ENCODE measurements around the gene POTEF.
"Not testable (repeated sequence)": the region's sequence is repeated elsewhere in the genome, so short reads cannot be mapped to it uniquely, and the experiment has no call there.

Gene POTEF

DNA sequence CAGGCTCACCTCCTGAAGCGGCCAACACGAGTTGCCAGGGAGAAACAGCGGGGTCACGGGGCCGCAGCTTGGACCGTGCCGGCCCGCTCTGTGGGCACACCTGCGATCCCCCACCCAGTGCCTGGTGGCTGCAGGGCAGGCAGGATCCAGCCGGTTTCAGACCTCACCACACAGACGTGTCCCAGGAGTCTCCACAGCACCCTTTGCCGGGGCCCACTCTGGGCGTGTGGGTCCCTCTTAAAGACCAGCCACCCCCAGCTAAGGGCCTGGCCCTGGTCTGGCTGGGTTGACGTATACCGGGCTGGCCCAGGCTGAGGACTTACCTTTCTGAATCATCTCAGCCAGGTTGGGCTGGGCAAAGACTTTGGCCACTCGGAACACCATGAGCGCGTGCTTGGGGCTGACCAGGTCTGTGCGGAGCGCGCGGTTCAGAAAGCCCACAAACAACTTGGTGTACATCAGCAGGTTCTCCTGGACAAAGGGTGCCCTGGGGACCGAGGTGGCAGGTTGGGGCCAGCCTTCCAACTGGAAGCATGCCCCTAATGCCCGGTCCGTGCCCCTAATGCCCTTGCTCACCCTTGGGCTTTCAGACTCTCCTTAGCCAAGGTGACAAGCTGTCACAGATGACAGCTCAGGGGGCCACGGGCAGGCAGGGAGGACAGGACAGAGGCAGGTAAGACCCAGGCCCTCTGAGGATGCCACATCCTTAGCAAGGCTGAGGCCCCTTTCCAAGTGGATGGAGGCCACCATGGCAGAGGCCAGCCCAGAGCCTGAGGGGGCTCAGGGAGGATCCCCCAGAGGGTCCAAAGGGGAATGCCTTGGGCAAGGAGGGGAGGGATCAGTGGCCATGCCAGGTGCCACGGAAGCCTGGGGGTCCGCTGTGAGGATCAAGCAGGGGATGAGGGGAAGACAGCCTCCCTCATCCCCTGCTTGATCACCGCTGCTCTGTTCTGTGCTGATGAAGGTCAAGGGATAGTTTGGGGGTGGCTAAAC, 26.0 kb upstream of the POTEF start:
- Histone ChIP-seq H3K18ac (ENCODE audit: low read length) (no peak overlapping the region), H3K79me2 (ENCODE audit: control insufficient read depth, insufficient read depth, low read length) (no peaks in the 10 kb centered on the region), H3K27ac (ENCODE audit: low read depth, low read length) (no peak overlapping the region), H3K4me3 (ENCODE audit: low read length) (no peak overlapping the region), H2BK5ac (ENCODE audit: low read length) (no peak overlapping the region), H2BK120ac (ENCODE audit: low read depth, low read length) (no peak overlapping the region), H2BK15ac (replicated peaks; ENCODE audit: low read depth) (no peak overlapping the region), H4K5ac (ENCODE audit: low read length) (no peak overlapping the region), H3K27me3 (ENCODE audit: insufficient read depth, low read length, poor library complexity) (no peaks in the 10 kb centered on the region), H3K4ac (ENCODE audit: low read depth, low read length) (no peak overlapping the region), H3K23ac (ENCODE audit: low read length) (no peak overlapping the region), H4K8ac (ENCODE audit: low read depth, low read length) (no peak overlapping the region), H3K79me1 (ENCODE audit: low read length) (no peaks in the 10 kb centered on the region), H2AK5ac (ENCODE audit: low read length) (no peak overlapping the region), H3K4me2 (ENCODE audit: low read length) (no peak overlapping the region), H3K56ac (ENCODE audit: low read length) (no peak overlapping the region), H3K4me1 (ENCODE audit: control insufficient read depth, low read depth, low read length) (no peaks in the 10 kb centered on the region), H3K9ac (ENCODE audit: low read length) (no peak overlapping the region), H3K36me3 (ENCODE audit: control insufficient read depth, insufficient read depth, low read length) (no peaks in the 10 kb centered on the region)
- no CpG with 5 or more reads among the region's 29 CpGs for WGBS (ENCODE audit: extremely low coverage, insufficient coverage, low lambda C conversion rate)
- no peak for DNase-seq

DNA sequence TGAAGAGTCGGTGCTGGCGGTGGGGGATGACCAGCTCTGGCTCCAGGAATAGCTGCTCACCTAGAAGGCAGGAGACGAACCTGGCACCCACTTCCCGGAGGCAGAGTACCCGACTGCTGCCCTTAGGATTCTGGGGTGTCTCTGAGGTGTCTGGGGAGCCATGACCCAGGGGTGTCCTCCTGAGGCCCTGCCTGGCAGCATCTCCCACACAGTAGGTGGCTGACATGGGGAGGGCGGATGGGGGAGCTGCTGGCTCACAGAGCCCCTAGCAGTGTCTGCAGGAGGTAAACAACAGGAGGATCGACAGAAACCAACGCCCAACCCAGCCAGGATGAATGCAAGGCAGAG, 25.4 kb upstream of the POTEF start:
- H2BK15ac ChIP-seq (replicated peaks; ENCODE audit: low read depth); DNase-seq; H3K56ac ChIP-seq (ENCODE audit: low read length); H3K36me3 ChIP-seq (ENCODE audit: control insufficient read depth, insufficient read depth, low read length); H3K4me3 ChIP-seq (ENCODE audit: low read length); H3K79me2 ChIP-seq (ENCODE audit: control insufficient read depth, insufficient read depth, low read length); H3K4ac ChIP-seq (ENCODE audit: low read depth, low read length); H3K27ac ChIP-seq (ENCODE audit: low read depth, low read length); H4K8ac ChIP-seq (ENCODE audit: low read depth, low read length); H3K23ac ChIP-seq (ENCODE audit: low read length); H3K27me3 ChIP-seq (ENCODE audit: insufficient read depth, low read length, poor library complexity); H2BK120ac ChIP-seq (ENCODE audit: low read depth, low read length); H3K18ac ChIP-seq (ENCODE audit: low read length); H2AK5ac ChIP-seq (ENCODE audit: low read length); H4K5ac ChIP-seq (ENCODE audit: low read length); H3K9ac ChIP-seq (ENCODE audit: low read length); H2BK5ac ChIP-seq (ENCODE audit: low read length); H3K79me1 ChIP-seq (ENCODE audit: low read length); H3K4me1 ChIP-seq (ENCODE audit: control insufficient read depth, low read depth, low read length); H3K4me2 ChIP-seq (ENCODE audit: low read length): not testable (repeated sequence)
- no CpG with 5 or more reads among the region's 8 CpGs for WGBS (ENCODE audit: extremely low coverage, insufficient coverage, low lambda C conversion rate)

DNA sequence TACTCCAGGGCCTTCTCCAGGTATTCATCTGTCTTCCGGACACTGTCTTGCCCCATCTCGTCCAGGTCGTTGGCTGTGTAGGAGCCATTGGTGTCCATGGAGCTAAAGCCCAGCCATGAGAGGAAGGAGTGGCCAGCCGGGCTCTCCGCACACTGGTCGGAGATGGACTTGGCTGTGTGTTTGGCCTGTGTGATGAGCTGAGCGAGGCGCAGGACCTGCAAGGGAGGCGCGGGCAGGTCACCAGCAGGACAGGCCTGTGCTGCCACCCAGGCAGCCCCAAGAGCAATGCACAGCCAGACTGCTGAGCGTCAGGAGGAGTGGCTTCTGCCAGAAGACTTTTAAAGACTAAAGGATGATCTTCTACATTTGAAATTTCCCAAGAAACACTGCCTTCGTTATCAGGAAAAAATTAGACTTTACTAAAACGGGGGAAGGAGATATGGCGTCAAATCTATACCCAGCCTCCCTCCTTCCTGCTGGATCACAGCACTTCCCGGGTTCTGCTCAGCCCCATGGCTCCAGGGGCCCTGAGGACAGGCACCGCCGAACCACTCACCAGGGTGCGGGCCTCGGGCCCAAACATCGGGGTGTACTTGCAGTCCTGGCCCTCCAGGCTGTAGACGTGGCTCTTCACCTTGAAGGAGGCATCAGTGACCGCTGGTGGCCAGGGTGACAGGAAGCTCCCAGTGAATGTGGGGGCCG, 24.9 kb upstream of the POTEF start:
- H2BK120ac ChIP-seq (ENCODE audit: low read depth, low read length); H3K79me2 ChIP-seq (ENCODE audit: control insufficient read depth, insufficient read depth, low read length); H4K8ac ChIP-seq (ENCODE audit: low read depth, low read length); H3K4me1 ChIP-seq (ENCODE audit: control insufficient read depth, low read depth, low read length); H3K27me3 ChIP-seq (ENCODE audit: insufficient read depth, low read length, poor library complexity); DNase-seq; H2BK15ac ChIP-seq (replicated peaks; ENCODE audit: low read depth); H3K18ac ChIP-seq (ENCODE audit: low read length); H3K9ac ChIP-seq (ENCODE audit: low read length); H3K56ac ChIP-seq (ENCODE audit: low read length); H2AK5ac ChIP-seq (ENCODE audit: low read length); H4K5ac ChIP-seq (ENCODE audit: low read length); H3K4me2 ChIP-seq (ENCODE audit: low read length); H3K4ac ChIP-seq (ENCODE audit: low read depth, low read length); H3K27ac ChIP-seq (ENCODE audit: low read depth, low read length); H2BK5ac ChIP-seq (ENCODE audit: low read length); H3K4me3 ChIP-seq (ENCODE audit: low read length); H3K23ac ChIP-seq (ENCODE audit: low read length); H3K36me3 ChIP-seq (ENCODE audit: control insufficient read depth, insufficient read depth, low read length); H3K79me1 ChIP-seq (ENCODE audit: low read length): not testable (repeated sequence)
- WGBS (ENCODE audit: extremely low coverage, insufficient coverage, low lambda C conversion rate), result no CpG with 5 or more reads among the region's 23 CpGs

DNA sequence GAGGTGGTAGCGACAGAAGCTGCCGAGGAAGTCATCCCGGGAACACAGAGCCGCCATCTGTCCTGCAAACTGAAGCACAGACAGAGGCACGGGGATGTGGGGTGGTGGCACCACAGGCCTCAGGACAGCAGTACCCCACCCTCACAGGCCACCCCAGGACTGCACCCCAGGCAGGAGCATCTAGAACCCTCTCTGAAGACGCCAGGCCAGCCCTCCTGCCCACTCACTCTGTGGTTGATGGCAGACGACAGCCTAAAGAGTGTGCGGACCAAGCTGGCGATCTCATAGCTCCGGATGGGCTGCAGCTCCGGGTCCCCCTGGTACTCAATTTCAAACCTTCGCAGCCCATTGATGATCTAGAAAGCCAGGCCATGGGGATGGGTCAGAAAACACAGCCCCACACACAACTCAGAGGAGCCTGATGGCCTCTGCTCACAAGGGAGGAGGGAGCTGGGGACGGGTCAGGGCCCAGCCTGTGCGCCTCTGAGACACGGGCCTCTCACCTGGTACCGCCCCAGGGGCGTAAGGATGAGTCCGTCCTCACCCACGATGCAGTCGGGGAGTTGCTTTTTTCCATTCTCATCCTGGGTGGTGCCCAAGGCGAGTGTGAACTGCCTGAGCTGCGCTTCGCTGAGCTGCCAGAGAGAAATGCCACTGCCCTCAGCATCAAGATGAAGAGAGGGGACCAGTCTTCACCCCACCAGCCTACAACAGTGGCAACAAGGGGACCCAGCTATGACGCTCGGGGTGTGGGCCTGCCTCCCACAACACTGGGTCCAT, 24.0 kb upstream of the POTEF start:
- H3K4me2 ChIP-seq (ENCODE audit: low read length), result no peak overlapping the region
- no peak overlapping the region for H3K23ac ChIP-seq (ENCODE audit: low read length)
- no peak overlapping the region for H3K4ac ChIP-seq (ENCODE audit: low read depth, low read length)
- H3K79me2 ChIP-seq (ENCODE audit: control insufficient read depth, insufficient read depth, low read length), result no peaks in the 10 kb centered on the region
- no peak overlapping the region for H2BK5ac ChIP-seq (ENCODE audit: low read length)
- H4K5ac ChIP-seq (ENCODE audit: low read length), result no peak overlapping the region
- no peak overlapping the region for H3K27ac ChIP-seq (ENCODE audit: low read depth, low read length)
- H3K9ac ChIP-seq (ENCODE audit: low read length), result no peak overlapping the region
- DNase-seq, result no peak
- H2BK15ac ChIP-seq (replicated peaks; ENCODE audit: low read depth), result no peak overlapping the region
- H2BK120ac ChIP-seq (ENCODE audit: low read depth, low read length), result no peak overlapping the region
- no peaks in the 10 kb centered on the region for H3K27me3 ChIP-seq (ENCODE audit: insufficient read depth, low read length, poor library complexity)
- H3K79me1 ChIP-seq (ENCODE audit: low read length), result no peaks in the 10 kb centered on the region
- H3K56ac ChIP-seq (ENCODE audit: low read length), result no peak overlapping the region
- H3K4me1 ChIP-seq (ENCODE audit: control insufficient read depth, low read depth, low read length), result no peaks in the 10 kb centered on the region
- no peak overlapping the region for H3K18ac ChIP-seq (ENCODE audit: low read length)
- no peaks in the 10 kb centered on the region for H3K36me3 ChIP-seq (ENCODE audit: control insufficient read depth, insufficient read depth, low read length)
- no peak overlapping the region for H4K8ac ChIP-seq (ENCODE audit: low read depth, low read length)
- no peak overlapping the region for H3K4me3 ChIP-seq (ENCODE audit: low read length)
- H2AK5ac ChIP-seq (ENCODE audit: low read length), result no peak overlapping the region
- no CpG with 5 or more reads among the region's 25 CpGs for WGBS (ENCODE audit: extremely low coverage, insufficient coverage, low lambda C conversion rate)

DNA sequence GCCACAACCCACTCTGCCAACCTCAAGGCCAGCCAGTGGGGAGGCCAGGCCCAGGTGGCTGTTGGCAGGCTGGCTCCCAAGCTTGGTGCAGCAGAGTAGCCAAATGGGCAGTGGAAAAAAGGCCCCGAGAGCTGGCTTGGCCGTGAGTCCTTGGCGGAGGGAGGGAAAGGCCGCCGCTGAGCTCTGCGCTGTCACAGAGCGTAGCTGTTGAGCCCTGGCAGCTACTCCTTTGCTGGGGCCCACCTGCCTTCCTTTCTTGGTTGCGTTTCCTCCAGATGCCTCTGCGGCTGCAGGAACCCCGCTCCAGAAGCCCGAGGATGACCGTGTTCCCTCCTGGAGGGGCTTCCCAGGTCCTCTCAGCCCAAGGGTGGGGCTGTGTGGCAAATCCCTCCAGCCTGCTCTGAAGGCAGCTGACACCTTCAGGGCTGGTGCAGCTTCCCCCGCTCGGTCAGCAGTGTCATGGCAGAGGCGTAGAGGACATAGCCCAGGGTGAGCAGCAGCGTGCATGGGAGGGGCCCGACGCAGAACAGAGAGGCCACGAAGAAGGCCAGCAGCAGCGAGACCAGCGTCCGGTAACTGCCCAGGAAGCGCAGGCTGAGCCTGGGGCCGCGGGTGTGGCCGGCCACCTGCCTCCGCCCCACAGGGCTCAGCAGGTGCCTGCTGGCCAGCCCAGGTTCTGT, 23.3 kb upstream of the POTEF start:
- not testable (repeated sequence) for H3K4me2 ChIP-seq (ENCODE audit: low read length); H3K79me1 ChIP-seq (ENCODE audit: low read length); H3K4me1 ChIP-seq (ENCODE audit: control insufficient read depth, low read depth, low read length); H3K27me3 ChIP-seq (ENCODE audit: insufficient read depth, low read length, poor library complexity); H3K18ac ChIP-seq (ENCODE audit: low read length); H2BK5ac ChIP-seq (ENCODE audit: low read length); H2BK120ac ChIP-seq (ENCODE audit: low read depth, low read length); H3K56ac ChIP-seq (ENCODE audit: low read length); H3K23ac ChIP-seq (ENCODE audit: low read length); H3K79me2 ChIP-seq (ENCODE audit: control insufficient read depth, insufficient read depth, low read length); H4K8ac ChIP-seq (ENCODE audit: low read depth, low read length); H2AK5ac ChIP-seq (ENCODE audit: low read length); H3K4me3 ChIP-seq (ENCODE audit: low read length); H3K9ac ChIP-seq (ENCODE audit: low read length); H2BK15ac ChIP-seq (replicated peaks; ENCODE audit: low read depth); H3K27ac ChIP-seq (ENCODE audit: low read depth, low read length); H3K4ac ChIP-seq (ENCODE audit: low read depth, low read length); DNase-seq; H3K36me3 ChIP-seq (ENCODE audit: control insufficient read depth, insufficient read depth, low read length); H4K5ac ChIP-seq (ENCODE audit: low read length)
- WGBS (ENCODE audit: extremely low coverage, insufficient coverage, low lambda C conversion rate), result no CpG with 5 or more reads among the region's 27 CpGs
